Esophagus (tissue), 2 donors: ENCODE data around the gene ARHGEF16. TPM values are rescaled to one million over a fixed set of nuclear protein-coding genes. Genes with fewer than 3 reads are reported as not detected.

ENCODE experiments used
- H3K27ac ChIP-seq, 2 donors: one replicate each; pipeline ENCODE4 v1.5.1; 2013; ENCODE audit warnings: low read depth in 2 of 2, mild to moderate bottlenecking in 2 of 2, inconsistent platforms in 1 of 2, low read length in 1 of 2, moderate library complexity in 1 of 2
- H3K27me3 ChIP-seq, 2 donors: one replicate each; pipeline ENCODE4 v1.6.1; 2013; ENCODE audit warnings: low read length in 2 of 2, control low read depth in 1 of 2, mild to moderate bottlenecking in 1 of 2; ENCODE audit not compliant: insufficient read depth in 2 of 2, control insufficient read depth in 1 of 2
- H3K36me3 ChIP-seq, 2 donors: one replicate each; pipeline ENCODE4 v1.6.1; 2013; ENCODE audit warnings: low read length in 1 of 2; ENCODE audit not compliant: control insufficient read depth in 2 of 2, insufficient read depth in 2 of 2
- H3K4me1 ChIP-seq, 2 donors: one replicate each; pipeline ENCODE4 v1.6.1; 2013; ENCODE audit warnings: low read length in 1 of 2; ENCODE audit not compliant: control insufficient read depth in 2 of 2, insufficient read depth in 2 of 2
- H3K4me3 ChIP-seq, 2 donors: one replicate each; pipeline ENCODE4 v1.5.1; 2013; ENCODE audit warnings: low read length in 2 of 2, mild to moderate bottlenecking in 2 of 2, low read depth in 1 of 2, moderate library complexity in 1 of 2
- H3K9me3 ChIP-seq, 2 donors: one replicate each; pipeline ENCODE4 v1.6.1; 2013; ENCODE audit warnings: mild to moderate bottlenecking in 2 of 2, low read depth in 1 of 2, low read length in 1 of 2, moderate library complexity in 1 of 2; ENCODE audit not compliant: control insufficient read depth in 2 of 2, insufficient read depth in 1 of 2
- WGBS, 2 donors: extraction: QIAGEN DNeasy Blood & Tissue Kit; methylation state at CpG; one replicate each; pipeline ENCODE4 v1.1.7; 2013; 5-methylcytosine and 5-hydroxymethylcytosine counted together
- polyA plus RNA-seq, 2 donors: library from polyadenylated mRNA; stranded (reverse); fragments of 200-250 nt; gene quantifications; one replicate each; pipeline ENCODE4 v1.2.3, GENCODE V29; 2013
- donor health status: healthy with polysubstance abuse.
- donor health status: Bipolar disorder and iron deficiency.

The ARHGEF16 gene
- polyA plus RNA-seq, 2 donors: 14.2 to 20.6 TPM

- Histone ChIP-seq H3K4me3 (no peak overlapping the region), H3K36me3 (peaks cover 0 to 9% of the 10 kb centered on the region in 2 donors), H3K27ac (no peak overlapping the region), H3K4me1 (peaks cover 0 to 5% of the 10 kb centered on the region in 2 donors), H3K9me3 (no peaks in the 10 kb centered on the region), H3K27me3 (no peaks in the 10 kb centered on the region)
- 79 to 82% methylated on average over 18 to 19 of the region's 19 CpGs for WGBS, 2 donors
Observed at GRCh38 chr1:3497521-3497920, 43.1 kb downstream of the ARHGEF16 start.

GRCh38 chr1:3498246-3498930 is 43.9 kb downstream of the ARHGEF16 start:
- Histone ChIP-seq H3K27ac (no peak overlapping the region), H3K27me3 (no peaks in the 10 kb centered on the region), H3K36me3 (peaks cover 0 to 9% of the 10 kb centered on the region in 2 donors), H3K4me1 (peaks cover 0 to 12% of the 10 kb centered on the region in 2 donors), H3K4me3 (no peak overlapping the region), H3K9me3 (no peaks in the 10 kb centered on the region)
- 85 to 86% methylated on average over 26 of the region's 26 CpGs for WGBS, 2 donors

- peaks cover 0 to 9% of the 10 kb centered on the region in 2 donors for H3K36me3 ChIP-seq
- H3K4me3 ChIP-seq: no peak overlapping the region
- H3K9me3 ChIP-seq: no peaks in the 10 kb centered on the region
- H3K27me3 ChIP-seq: no peaks in the 10 kb centered on the region
- WGBS, 2 donors: 66 to 78% methylated on average over 8 of the region's 8 CpGs
- H3K27ac ChIP-seq: no peak overlapping the region
- peaks cover 0 to 16% of the 10 kb centered on the region in 2 donors for H3K4me1 ChIP-seq
Observed at GRCh38 chr1:3498986-3499385, 44.5 kb downstream of the ARHGEF16 start.

DNA sequence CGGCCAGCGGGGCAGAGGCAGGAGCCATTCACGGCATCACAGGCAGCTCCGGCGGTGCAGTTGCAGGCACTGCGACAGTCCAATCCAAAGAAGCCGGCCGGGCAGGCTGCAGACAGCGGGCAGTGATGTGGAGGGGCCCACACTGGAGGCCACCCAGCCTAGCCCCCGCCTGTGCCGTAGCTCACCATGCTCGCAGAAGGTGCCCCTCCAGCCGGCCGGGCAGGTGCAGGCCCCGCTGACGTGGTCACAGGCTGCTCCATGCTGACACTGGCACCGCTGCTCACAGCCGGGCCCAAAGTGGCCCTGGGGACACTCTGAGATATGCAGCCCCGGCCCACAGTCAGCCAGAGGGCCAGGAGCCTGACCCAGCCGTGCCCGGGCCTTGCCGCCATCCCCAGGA is 45.1 kb downstream of the ARHGEF16 start:
- Histone ChIP-seq H3K36me3 (peaks cover 0 to 9% of the 10 kb centered on the region in 2 donors), H3K27ac (no peak overlapping the region)

DNA sequence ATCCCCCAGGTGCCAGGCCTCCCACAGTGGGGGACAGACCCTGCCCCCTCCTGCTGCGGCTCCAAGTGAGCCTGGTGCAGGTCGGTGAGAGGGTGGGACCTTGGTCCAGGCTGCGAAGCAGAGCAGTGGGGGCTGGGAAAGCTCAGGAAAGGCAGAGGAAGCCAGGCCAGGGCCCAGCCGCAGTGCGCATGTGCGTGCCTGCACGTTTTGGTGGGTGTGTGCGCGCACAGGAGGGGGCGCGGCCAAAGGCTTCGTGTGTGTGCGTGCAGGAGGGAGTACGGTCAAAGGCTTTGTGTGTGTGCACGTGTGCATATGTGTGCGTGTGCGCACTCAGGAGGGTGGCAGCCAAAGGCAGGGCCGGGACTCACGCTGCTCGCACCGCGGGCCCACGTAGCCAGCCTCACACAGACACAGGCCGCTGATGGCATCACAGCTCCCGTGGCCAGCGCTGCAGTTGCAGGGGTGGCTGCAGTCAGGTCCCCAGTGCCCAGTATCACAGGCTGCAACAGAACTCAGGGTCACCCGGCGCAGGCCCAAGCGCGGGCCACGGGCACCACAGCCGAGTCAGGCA is 45.9 kb downstream of the ARHGEF16 start:
- WGBS, 2 donors: 88 to 90% methylated on average over 26 to 32 of the region's 32 CpGs
- Histone ChIP-seq H3K4me3 (no peak overlapping the region), H3K27me3 (no peaks in the 10 kb centered on the region), H3K4me1 (peaks cover 0 to 22% of the 10 kb centered on the region in 2 donors), H3K36me3 (peaks cover 0 to 4% of the 10 kb centered on the region in 2 donors), H3K9me3 (no peaks in the 10 kb centered on the region), H3K27ac (no peak overlapping the region)

More for the DNA sequence above, 45.1 kb downstream of the ARHGEF16 start:
- Histone ChIP-seq H3K27me3 (no peaks in the 10 kb centered on the region), H3K4me3 (no peak overlapping the region), H3K9me3 (no peaks in the 10 kb centered on the region), H3K4me1 (peaks cover 0 to 21% of the 10 kb centered on the region in 2 donors)
- 91 to 92% methylated on average over 21 to 22 of the region's 22 CpGs for WGBS, 2 donors

DNA sequence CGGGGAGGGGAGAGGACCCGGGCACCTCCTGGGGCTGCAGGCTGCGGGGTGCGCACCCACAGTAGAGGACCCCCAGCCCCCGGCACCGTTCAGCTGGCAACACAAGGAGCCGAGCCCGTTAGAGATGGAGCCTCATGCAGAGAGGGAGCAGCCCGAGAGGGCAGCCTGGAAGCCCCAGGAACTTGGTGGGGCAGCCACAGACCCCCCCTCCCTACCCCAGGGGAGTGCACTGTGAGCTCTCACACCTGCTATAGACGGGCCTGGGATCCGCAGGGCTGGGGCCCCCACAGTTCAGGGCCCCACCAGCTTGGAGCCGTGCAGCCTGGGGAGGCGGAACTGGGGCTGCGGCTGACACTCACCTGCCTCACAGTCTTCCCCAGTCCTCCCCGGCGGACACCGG is 47.0 kb downstream of the ARHGEF16 start:
- Histone ChIP-seq H3K27ac (no peak overlapping the region), H3K9me3 (no peaks in the 10 kb centered on the region), H3K36me3 (peaks cover 0 to 4% of the 10 kb centered on the region in 2 donors), H3K4me1 (peaks cover 0 to 22% of the 10 kb centered on the region in 2 donors), H3K4me3 (no peak overlapping the region), H3K27me3 (no peaks in the 10 kb centered on the region)
- 69 to 76% methylated on average over 17 of the region's 17 CpGs for WGBS, 2 donors

DNA sequence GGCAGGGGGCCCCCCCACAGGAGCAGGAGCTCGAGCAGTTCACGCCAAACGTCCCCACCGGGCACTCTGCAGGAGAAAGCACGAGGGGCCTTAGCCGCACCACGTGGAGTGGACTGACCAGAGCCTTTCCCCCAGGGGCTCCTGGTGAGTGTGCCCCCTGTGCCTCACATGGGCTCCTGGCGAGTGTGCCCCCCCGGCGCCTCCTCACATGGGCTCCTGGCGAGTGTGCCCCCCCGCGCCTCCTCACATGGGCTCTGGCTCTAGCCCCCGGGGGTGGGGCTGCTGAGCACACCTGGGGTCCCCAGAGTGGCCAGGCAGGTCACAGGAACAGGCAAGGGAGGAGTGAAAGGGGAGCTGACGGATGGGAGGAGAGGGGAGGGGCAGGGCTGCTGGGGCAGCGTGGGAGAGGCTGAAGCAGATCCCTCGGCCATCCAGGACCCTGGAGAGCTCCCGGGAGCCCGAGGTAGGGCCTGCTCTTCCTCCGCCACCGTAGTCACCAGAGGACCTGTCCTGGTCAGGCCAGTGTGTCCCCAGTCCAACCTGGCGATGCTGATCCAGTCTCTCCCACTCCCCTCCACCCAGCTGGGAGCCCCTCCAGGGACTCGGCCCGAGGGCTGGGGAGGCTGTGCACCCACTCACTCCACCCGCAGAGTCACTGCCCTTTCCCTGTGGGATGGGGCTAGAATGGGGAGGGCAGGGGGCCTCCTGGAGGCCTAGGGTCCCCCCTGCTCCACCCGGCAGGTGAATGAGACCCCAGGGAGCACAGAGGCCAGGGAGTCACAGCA is 47.6 kb downstream of the ARHGEF16 start:
- no peaks in the 10 kb centered on the region for H3K9me3 ChIP-seq
- no peak overlapping the region for H3K27ac ChIP-seq
- no peak overlapping the region for H3K4me3 ChIP-seq
- H3K4me1 ChIP-seq: peaks cover 0 to 22% of the 10 kb centered on the region in 2 donors
- H3K36me3 ChIP-seq: peaks cover 0 to 4% of the 10 kb centered on the region in 2 donors
- no peaks in the 10 kb centered on the region for H3K27me3 ChIP-seq
- WGBS, 2 donors: 70 to 75% methylated on average over 26 of the region's 26 CpGs

DNA sequence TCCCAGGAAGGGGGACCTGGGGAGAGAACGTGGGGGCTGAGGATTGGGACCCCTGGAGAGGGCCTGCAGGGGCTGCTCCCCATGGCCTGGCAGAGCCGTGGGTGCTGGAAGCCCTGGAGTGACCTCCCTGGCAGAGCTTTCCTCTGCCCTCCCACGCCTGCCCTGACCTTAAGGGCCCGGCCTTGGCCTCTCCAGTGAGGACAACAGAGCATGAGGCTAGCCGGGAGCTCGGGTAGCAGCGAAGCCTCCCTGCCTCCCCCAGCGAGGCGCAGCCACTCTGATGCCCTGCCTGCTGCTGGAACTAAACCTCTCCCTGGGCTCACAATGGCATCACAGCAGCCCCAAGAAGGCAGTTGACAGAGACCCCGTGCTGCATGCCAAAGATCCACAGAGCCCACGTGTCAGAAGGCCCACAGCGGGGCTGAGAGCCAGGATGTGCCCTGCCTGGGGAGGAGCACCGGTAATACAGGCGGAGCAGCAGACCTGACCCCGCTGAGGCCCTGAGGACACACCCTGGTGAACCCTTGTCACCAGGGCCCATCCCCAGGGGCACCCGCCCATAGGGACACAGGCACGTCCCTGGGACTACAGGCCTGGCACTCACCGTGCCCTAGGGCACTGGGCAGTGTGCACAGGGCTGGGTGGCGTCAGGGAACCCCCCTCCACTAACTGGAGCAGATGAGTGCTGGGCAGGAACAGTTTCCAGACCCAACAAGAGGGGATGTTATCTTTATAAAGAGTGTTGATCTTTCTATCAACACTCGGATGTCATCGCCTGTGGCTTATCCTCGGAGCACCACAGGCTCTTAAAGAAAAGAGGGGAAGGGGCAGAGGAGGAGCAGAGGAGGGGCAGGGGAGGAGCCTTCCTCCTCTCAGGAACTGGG is 48.4 kb downstream of the ARHGEF16 start:
- Histone ChIP-seq H3K4me3 (no peak overlapping the region), H3K9me3 (peaks cover 0 to under 1% of the 10 kb centered on the region in 2 donors), H3K27ac (no peak overlapping the region), H3K27me3 (no peaks in the 10 kb centered on the region), H3K36me3 (peaks cover 0 to 1% of the 10 kb centered on the region in 2 donors), H3K4me1 (peaks cover 0 to 22% of the 10 kb centered on the region in 2 donors)
- 74% methylated on average over 22 of the region's 22 CpGs for WGBS, 2 donors

DNA sequence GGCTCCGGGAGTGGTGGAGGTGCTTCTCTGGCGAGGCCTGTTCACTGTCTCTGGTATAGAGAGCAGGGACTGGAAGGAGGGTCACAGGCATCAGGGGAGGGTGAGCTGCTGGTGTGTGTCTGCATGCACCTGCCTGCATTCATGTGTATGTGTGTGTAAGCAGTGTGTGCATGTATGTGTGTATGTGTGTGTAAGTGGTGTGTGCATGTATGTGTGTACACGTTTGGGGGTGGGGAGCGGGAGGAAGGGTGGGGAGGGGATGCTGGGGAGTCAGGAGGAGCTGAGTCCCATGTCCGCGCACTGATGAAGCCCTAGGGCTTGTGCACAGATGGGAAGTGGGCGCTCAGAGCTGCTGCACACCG is 49.0 kb downstream of the ARHGEF16 start:
- H3K36me3 ChIP-seq: no peaks in the 10 kb centered on the region

More for the DNA sequence above, 49.0 kb downstream of the ARHGEF16 start:
- H3K4me3 ChIP-seq: no peak overlapping the region
- 83 to 88% methylated on average over 8 of the region's 8 CpGs for WGBS, 2 donors
- H3K9me3 ChIP-seq: peaks cover 0 to 2% of the 10 kb centered on the region in 2 donors
- H3K27ac ChIP-seq: no peak overlapping the region
- H3K27me3 ChIP-seq: no peaks in the 10 kb centered on the region
- peaks cover 0 to 22% of the 10 kb centered on the region in 2 donors for H3K4me1 ChIP-seq
